Breast epithelium (tissue), 4 donors: ENCODE measurements around the gene BORCS8. TPM values are rescaled to one million over a fixed set of nuclear protein-coding genes. Genes with fewer than 3 reads are reported as not detected.

ENCODE experiments used
- DNase-seq, 2 donors: peaks; one replicate each; pipeline ENCODE4 v3.0.0-alpha.2; 2019; ENCODE audit warnings: low spot score in 2 of 2
- H3K27ac ChIP-seq, 2 donors: fragments of 200-600 bp; sonication (generic) in 1 of 2; one replicate each; pipeline ENCODE4 v1.5.1; 2016 to 2019; ENCODE audit warnings: mild to moderate bottlenecking in 1 of 2
- H3K27me3 ChIP-seq, 2 donors: fragments of 200-600 bp; sonication (generic) in 1 of 2; one replicate each; pipeline versions ENCODE4 v1.5.1 to v1.6.0; 2017 to 2019; ENCODE audit warnings: control low read depth in 1 of 2, mild to moderate bottlenecking in 1 of 2
- H3K36me3 ChIP-seq: fragments of 200-600 bp; one replicate; pipeline ENCODE4 v1.5.1; 2019
- H3K4me1 ChIP-seq, 2 donors: fragments of 200-600 bp; sonication (generic); one replicate each; pipeline ENCODE4 v1.5.1; 2016 to 2019; ENCODE audit warnings: control low read depth in 1 of 2
- H3K4me3 ChIP-seq, 3 donors: fragments of 200-600 bp; sonication (generic); 1 replicate in 2 of 3; 2 replicates in 1 of 3; pipeline ENCODE4 v1.5.1; 2016 to 2019; ENCODE audit warnings: mild to moderate bottlenecking in 3 of 3, moderate library complexity in 2 of 3
- H3K9me3 ChIP-seq, 2 donors: fragments of 200-600 bp; sonication (generic) in 1 of 2; one replicate each; pipeline ENCODE4 v1.5.1; 2016 to 2019; ENCODE audit warnings: control low read depth in 1 of 2
- POLR2A ChIP-seq: fragments of 450-650 bp; IDR thresholded peaks from one replicate; pipeline ENCODE4 v1.6.1; 2016; ENCODE audit warnings: antibody characterized with exemption, mild to moderate bottlenecking, moderate library complexity
- POLR2AphosphoS5 ChIP-seq, 3 donors: sonication (generic); formaldehyde crosslinking; IDR thresholded peaks; one replicate each; pipeline ENCODE4 v1.6.1; 2017; ENCODE audit warnings: antibody characterized with exemption in 3 of 3
- intact Hi-C: fragments of 100-400 bp; cut with DNase I; formaldehyde crosslinking; loops from one replicate; pipeline ENCODE4 v1.15.1; 2023; ENCODE audit warnings: low total_unique reads
- total RNA-seq, 3 donors: library from RNA; depleted of rRNA; stranded (reverse); fragments of >200 nt; gene quantifications; one replicate each; pipeline ENCODE4 v1.1.0, GENCODE V29; 2016
- TF ChIP-seq, protein P1 (sequence below), 3 donors: fragments of 450-650 bp; IDR thresholded peaks; one replicate each; pipeline ENCODE4 v1.5.1; 2016 to 2017; ENCODE audit warnings: antibody characterized with exemption in 3 of 3, mild to moderate bottlenecking in 3 of 3, moderate library complexity in 3 of 3

Gene BORCS8
- total RNA-seq, 3 donors from 2014 or later = 15.2 to 18.0 (median 16.7) TPM

DNA sequence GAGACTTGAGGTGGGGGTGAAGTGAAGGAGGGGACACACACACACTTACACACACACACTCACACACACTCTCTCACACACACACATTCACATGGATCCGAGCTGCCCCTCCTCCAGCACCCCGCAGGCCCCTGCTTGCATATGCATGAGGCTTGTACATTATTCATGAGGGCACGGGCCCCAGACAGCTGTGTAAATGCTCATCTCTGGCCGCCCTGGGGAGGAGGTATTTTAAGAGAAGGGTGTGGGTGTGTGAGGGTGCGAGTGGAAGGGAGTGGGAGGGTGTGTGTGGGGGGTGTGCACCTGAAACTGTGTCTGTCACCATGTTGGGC lies 22.2 kb upstream of the BORCS8 start:
- no peak overlapping the region for H3K4me3 ChIP-seq
- no peaks in the 10 kb centered on the region for H3K4me1 ChIP-seq
- intact Hi-C loops = no loop called here
- no peak overlapping the region for H3K27ac ChIP-seq
- DNase-seq = no peak
- no peak for TF ChIP-seq POLR2AphosphoS5 (IDR thresholded peaks at IDR 0.05)
- TF ChIP-seq, protein P1, sequence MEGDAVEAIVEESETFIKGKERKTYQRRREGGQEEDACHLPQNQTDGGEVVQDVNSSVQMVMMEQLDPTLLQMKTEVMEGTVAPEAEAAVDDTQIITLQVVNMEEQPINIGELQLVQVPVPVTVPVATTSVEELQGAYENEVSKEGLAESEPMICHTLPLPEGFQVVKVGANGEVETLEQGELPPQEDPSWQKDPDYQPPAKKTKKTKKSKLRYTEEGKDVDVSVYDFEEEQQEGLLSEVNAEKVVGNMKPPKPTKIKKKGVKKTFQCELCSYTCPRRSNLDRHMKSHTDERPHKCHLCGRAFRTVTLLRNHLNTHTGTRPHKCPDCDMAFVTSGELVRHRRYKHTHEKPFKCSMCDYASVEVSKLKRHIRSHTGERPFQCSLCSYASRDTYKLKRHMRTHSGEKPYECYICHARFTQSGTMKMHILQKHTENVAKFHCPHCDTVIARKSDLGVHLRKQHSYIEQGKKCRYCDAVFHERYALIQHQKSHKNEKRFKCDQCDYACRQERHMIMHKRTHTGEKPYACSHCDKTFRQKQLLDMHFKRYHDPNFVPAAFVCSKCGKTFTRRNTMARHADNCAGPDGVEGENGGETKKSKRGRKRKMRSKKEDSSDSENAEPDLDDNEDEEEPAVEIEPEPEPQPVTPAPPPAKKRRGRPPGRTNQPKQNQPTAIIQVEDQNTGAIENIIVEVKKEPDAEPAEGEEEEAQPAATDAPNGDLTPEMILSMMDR (IDR thresholded peaks at IDR 0.05) = no peak
- TF ChIP-seq POLR2A = no peak
- no peaks in the 10 kb centered on the region for H3K9me3 ChIP-seq
- no peaks in the 10 kb centered on the region for H3K36me3 ChIP-seq
- peaks cover 3 to 59% of the 10 kb centered on the region in 2 donors for H3K27me3 ChIP-seq

- intact Hi-C loops = no loop called here
- no peak overlapping the region for H3K4me3 ChIP-seq
- no peaks in the 10 kb centered on the region for H3K36me3 ChIP-seq
- H3K9me3 ChIP-seq = no peaks in the 10 kb centered on the region
- H3K27me3 ChIP-seq = peaks cover 3 to 59% of the 10 kb centered on the region in 2 donors
- no peak for DNase-seq
- TF ChIP-seq POLR2A = no peak
- TF ChIP-seq, protein P1 (IDR thresholded peaks at IDR 0.05) = no peak
- TF ChIP-seq POLR2AphosphoS5 (IDR thresholded peaks at IDR 0.05) = no peak
- H3K4me1 ChIP-seq = no peaks in the 10 kb centered on the region
- no peak overlapping the region for H3K27ac ChIP-seq
Measured at GRCh38 chr19:19213426-19214158, 21.6 kb upstream of the BORCS8 start.

- no peaks in the 10 kb centered on the region for H3K36me3 ChIP-seq
- H3K27ac ChIP-seq = no peak overlapping the region
- H3K4me1 ChIP-seq = no peaks in the 10 kb centered on the region
- H3K4me3 ChIP-seq = no peak overlapping the region
- intact Hi-C loops = no loop called here
- H3K27me3 ChIP-seq = peaks cover 3 to 62% of the 10 kb centered on the region in 2 donors
- TF ChIP-seq, protein P1 (IDR thresholded peaks at IDR 0.05) = no peak
- TF ChIP-seq POLR2AphosphoS5 (IDR thresholded peaks at IDR 0.05) (no peak), POLR2A (no peak)
- H3K9me3 ChIP-seq = no peaks in the 10 kb centered on the region
- DNase-seq = no peak
Measured at GRCh38 chr19:19212916-19213315, 21.0 kb upstream of the BORCS8 start.

- H3K27me3 ChIP-seq = peaks cover 3 to 62% of the 10 kb centered on the region in 2 donors
- intact Hi-C loops = no loop called here
- no peaks in the 10 kb centered on the region for H3K4me1 ChIP-seq
- DNase-seq = no peak
- no peak within 1 kb of the TSS for H3K4me3 ChIP-seq
- no peaks in the 10 kb centered on the region for H3K36me3 ChIP-seq
- H3K27ac ChIP-seq = no peak within 1 kb of the TSS
- TF ChIP-seq POLR2AphosphoS5 (IDR thresholded peaks at IDR 0.05) (no peak), POLR2A (no peak)
- TF ChIP-seq, protein P1 (IDR thresholded peaks at IDR 0.05) = no peak
- no peaks in the 10 kb centered on the region for H3K9me3 ChIP-seq
Measured at GRCh38 chr19:19211499-19212420, 19.8 kb upstream of the BORCS8 start, which contains the start of gene NCAN. Gene NCAN, plus strand, starts transcription at chr19:19211958. Its CDS starts 4,996 bp downstream, at chr19:19216954.

- intact Hi-C loops = no loop called here
- Histone ChIP-seq H3K9me3 (no peaks in the 10 kb centered on the region), H3K4me3 (no peak overlapping the region), H3K36me3 (no peaks in the 10 kb centered on the region), H3K27ac (no peak overlapping the region), H3K4me1 (no peaks in the 10 kb centered on the region), H3K27me3 (peaks cover 3 to 44% of the 10 kb centered on the region in 2 donors)
- no peak for DNase-seq
- TF ChIP-seq POLR2A (no peak), POLR2AphosphoS5 (IDR thresholded peaks at IDR 0.05) (no peak)
- TF ChIP-seq, protein P1 (IDR thresholded peaks at IDR 0.05) = no peak
Measured at GRCh38 chr19:19209372-19209771, 17.4 kb upstream of the BORCS8 start.
